WTC11 (cell line): ENCODE data around the gene TNFRSF11A. TPM values are rescaled to one million over a fixed set of nuclear protein-coding genes. Genes with fewer than 3 reads are reported as not detected.

ENCODE experiments used
- ATAC-seq: fragments of 200-7000 bp; cut with Tn5 transposase; 2 replicates; pipeline ENCODE4 v1.10.0; 2021; ENCODE audit warnings: mild to moderate bottlenecking, moderate library complexity
- CTCF ChIA-PET: fragments of 300-600 bp; sonication (Branson Sonifier 250); formaldehyde crosslinking; loops from one replicate; lab custom pipeline; 2021; ENCODE audit warnings: antibody characterized with exemption; lab: Charles Lee
- POLR2A ChIA-PET: fragments of 350-600 bp; sonication (Branson Sonifier 250); formaldehyde crosslinking; loops from one replicate; lab custom pipeline; 2021; ENCODE audit warnings: antibody characterized with exemption; lab: Charles Lee
- DNase-seq: peaks from one replicate; pipeline ENCODE4 v3.0.0; 2021; ENCODE audit warnings: low spot score
- H3K27ac Mint-ChIP-seq: 2 replicates; pipeline ENCODE4 v1.8.0; 2021; ENCODE audit warnings: mixed read lengths
- H3K27me3 Mint-ChIP-seq: 2 replicates; pipeline ENCODE4 v1.8.0; 2021; ENCODE audit warnings: low read depth, mild to moderate bottlenecking, moderate library complexity, mixed read lengths
- H3K36me3 Mint-ChIP-seq: 2 replicates; pipeline ENCODE4 v1.8.0; 2021; ENCODE audit warnings: mixed read lengths
- H3K4me1 Mint-ChIP-seq: 2 replicates; pipeline ENCODE4 v1.8.0; 2022; ENCODE audit warnings: mixed read lengths
- H3K4me3 Mint-ChIP-seq: 2 replicates; pipeline ENCODE4 v1.8.0; 2021; ENCODE audit warnings: mild to moderate bottlenecking, moderate library complexity, mixed read lengths
- H3K9me3 Mint-ChIP-seq: 2 replicates; pipeline ENCODE4 v1.8.0; 2021; ENCODE audit warnings: mixed read lengths
- ELF4 ChIP-seq: sonication (generic); formaldehyde crosslinking; IDR thresholded peaks from 2 replicates; pipeline ENCODE4 v1.8.1; 2022; ENCODE audit warnings: low read depth, mild to moderate bottlenecking, moderate library complexity, missing genetic modification reagents
- FOXP4 ChIP-seq: sonication (generic); formaldehyde crosslinking; IDR thresholded peaks from 2 replicates; pipeline ENCODE4 v1.8.0; 2022; ENCODE audit warnings: mild to moderate bottlenecking, missing genetic modification reagents
- GABPB1 ChIP-seq: sonication (generic); formaldehyde crosslinking; IDR thresholded peaks from 2 replicates; pipeline ENCODE4 v1.8.1; 2023; ENCODE audit warnings: mild to moderate bottlenecking, missing genetic modification reagents
- GRHL2 ChIP-seq: fragments of 250-450 bp; sonication (Bioruptor Pico); IDR thresholded peaks from 2 replicates; pipeline ENCODE4 v1.8.0; 2022; ENCODE audit warnings: mild to moderate bottlenecking, moderate library complexity; ENCODE audit not compliant: insufficient replicate concordance, severe bottlenecking
- KAT7 ChIP-seq: sonication (generic); formaldehyde crosslinking; IDR thresholded peaks from 2 replicates; pipeline ENCODE4 v1.8.1; 2023; ENCODE audit warnings: missing genetic modification reagents, mild to moderate bottlenecking, borderline replicate concordance
- NFYB ChIP-seq: sonication (generic); formaldehyde crosslinking; conservative IDR thresholded peaks from 2 replicates; pipeline ENCODE4 v1.8.0; 2022; ENCODE audit warnings: low read depth, missing genetic modification reagents
- OVOL2 ChIP-seq: fragments of 250-450 bp; sonication (Bioruptor Pico); IDR thresholded peaks from 2 replicates; pipeline ENCODE4 v1.9.0; 2021; ENCODE audit warnings: mild to moderate bottlenecking, borderline replicate concordance
- USF2 ChIP-seq: sonication (generic); formaldehyde crosslinking; IDR thresholded peaks from 2 replicates; pipeline ENCODE4 v1.8.1; 2023; ENCODE audit warnings: mild to moderate bottlenecking, missing genetic modification reagents, moderate library complexity
- ZNF121 ChIP-seq: sonication (generic); formaldehyde crosslinking; IDR thresholded peaks from 2 replicates; pipeline ENCODE4 v1.8.0; 2023; ENCODE audit warnings: missing genetic modification reagents
- ZNF532 ChIP-seq: fragments of 250-450 bp; sonication (Bioruptor Pico); IDR thresholded peaks from 2 replicates; pipeline ENCODE4 v1.9.0; 2021; ENCODE audit warnings: mild to moderate bottlenecking, borderline replicate concordance
- total RNA-seq: library from RNA; stranded (reverse); gene quantifications from 3 replicates; pipeline ENCODE4 v1.2.3, GENCODE V29; 2021
- TF ChIP-seq, protein P1 (sequence below): sonication (generic); formaldehyde crosslinking; IDR thresholded peaks from 2 replicates; pipeline ENCODE4 v1.8.0; 2022; ENCODE audit warnings: mild to moderate bottlenecking, missing genetic modification reagents
- TF ChIP-seq, protein P2 (sequence below): sonication (generic); formaldehyde crosslinking; IDR thresholded peaks from 2 replicates; pipeline ENCODE4 v1.8.1; 2023; ENCODE audit warnings: mild to moderate bottlenecking, moderate library complexity, missing genetic modification reagents
- TF ChIP-seq, protein P3 (sequence below): sonication (generic); formaldehyde crosslinking; IDR thresholded peaks from 2 replicates; pipeline ENCODE4 v1.8.0; 2023; ENCODE audit warnings: missing genetic modification reagents

TNFRSF11A gene
- total RNA-seq, 1 experiment from 2014 or later: 4.9 TPM

- TF ChIP-seq ZNF532 (CRISPR knock-in tag) (no peak), FOXP4 (CRISPR knock-in tag) (no peak), GABPB1 (CRISPR knock-in tag) (no peak), KAT7 (CRISPR knock-in tag) (no peak), NFYB (CRISPR knock-in tag) (no peak), ELF4 (CRISPR knock-in tag) (no peak), OVOL2 (CRISPR knock-in tag) (no peak), USF2 (CRISPR knock-in tag) (no peak), GRHL2 (CRISPR knock-in tag) (no peak), ZNF121 (CRISPR knock-in tag) (no peak)
- TF ChIP-seq, protein P1, sequence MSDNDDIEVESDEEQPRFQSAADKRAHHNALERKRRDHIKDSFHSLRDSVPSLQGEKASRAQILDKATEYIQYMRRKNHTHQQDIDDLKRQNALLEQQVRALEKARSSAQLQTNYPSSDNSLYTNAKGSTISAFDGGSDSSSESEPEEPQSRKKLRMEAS (CRISPR knock-in tag): no peak
- TF ChIP-seq, protein P2, sequence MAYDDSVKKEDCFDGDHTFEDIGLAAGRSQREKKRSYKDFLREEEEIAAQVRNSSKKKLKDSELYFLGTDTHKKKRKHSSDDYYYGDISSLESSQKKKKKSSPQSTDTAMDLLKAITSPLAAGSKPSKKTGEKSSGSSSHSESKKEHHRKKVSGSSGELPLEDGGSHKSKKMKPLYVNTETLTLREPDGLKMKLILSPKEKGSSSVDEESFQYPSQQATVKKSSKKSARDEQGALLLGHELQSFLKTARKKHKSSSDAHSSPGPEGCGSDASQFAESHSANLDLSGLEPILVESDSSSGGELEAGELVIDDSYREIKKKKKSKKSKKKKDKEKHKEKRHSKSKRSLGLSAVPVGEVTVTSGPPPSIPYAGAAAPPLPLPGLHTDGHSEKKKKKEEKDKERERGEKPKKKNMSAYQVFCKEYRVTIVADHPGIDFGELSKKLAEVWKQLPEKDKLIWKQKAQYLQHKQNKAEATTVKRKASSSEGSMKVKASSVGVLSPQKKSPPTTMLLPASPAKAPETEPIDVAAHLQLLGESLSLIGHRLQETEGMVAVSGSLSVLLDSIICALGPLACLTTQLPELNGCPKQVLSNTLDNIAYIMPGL (CRISPR knock-in tag): no peak
- TF ChIP-seq, protein P3, sequence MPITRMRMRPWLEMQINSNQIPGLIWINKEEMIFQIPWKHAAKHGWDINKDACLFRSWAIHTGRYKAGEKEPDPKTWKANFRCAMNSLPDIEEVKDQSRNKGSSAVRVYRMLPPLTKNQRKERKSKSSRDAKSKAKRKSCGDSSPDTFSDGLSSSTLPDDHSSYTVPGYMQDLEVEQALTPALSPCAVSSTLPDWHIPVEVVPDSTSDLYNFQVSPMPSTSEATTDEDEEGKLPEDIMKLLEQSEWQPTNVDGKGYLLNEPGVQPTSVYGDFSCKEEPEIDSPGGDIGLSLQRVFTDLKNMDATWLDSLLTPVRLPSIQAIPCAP (CRISPR knock-in tag): no peak
- Mint-ChIP-seq H3K36me3 (peaks cover 19% of the 10 kb centered on the region), H3K9me3 (peaks cover 31% of the 10 kb centered on the region), H3K4me3 (no peak overlapping the region), H3K27ac (no peak overlapping the region), H3K27me3 (no peaks in the 10 kb centered on the region; the same call in none of the 2 replicates), H3K4me1 (peaks cover 21% of the 10 kb centered on the region)
- DNase-seq: no peak
- ChIA-PET CTCF (no interaction called here), POLR2A (no interaction called here)
- ATAC-seq: no peak
Measured at GRCh38 chr18:62387257-62387656, 62.1 kb downstream of the TNFRSF11A start.
